HG02798 (cell line): ENCODE measurements around the gene FFAR1.

Experiments
- ATAC-seq: cut with Tn5 transposase; IDR thresholded peaks from one replicate; pipeline ENCODE4 v1.9.1; 2021; ENCODE audit warnings: mild to moderate bottlenecking; ENCODE audit not compliant: unreplicated experiment, poor library complexity

FFAR1 gene

GRCh38 chr19:35381926-35382325 is 34.2 kb downstream of the FFAR1 start:
- no peak for ATAC-seq

- ATAC-seq, result no peak
These were observed 35.8 kb downstream of the FFAR1 start for GRCh38 chr19:35383536-35383935.

- no peak for ATAC-seq
These were observed 40.8 kb downstream of the FFAR1 start for GRCh38 chr19:35388277-35389054.

GRCh38 chr19:35389192-35389861 is 41.6 kb downstream of the FFAR1 start:
- ATAC-seq, result no peak

GRCh38 chr19:35392742-35393715 is 45.3 kb downstream of the FFAR1 start:
- ATAC-seq, result no peak

GRCh38 chr19:35395382-35396199 is 47.9 kb downstream of the FFAR1 start:
- no peak for ATAC-seq

- ATAC-seq, result no peak
These were observed 48.7 kb downstream of the FFAR1 start for GRCh38 chr19:35396240-35396885.

GRCh38 chr19:35397064-35397463 is 49.4 kb downstream of the FFAR1 start:
- ATAC-seq, result no peak
